HepG2 (cell line): Measurements from ENCODE around the gene SEPTIN12. TPM values are rescaled to one million over a fixed set of nuclear protein-coding genes. Genes with fewer than 3 reads are reported as not detected.

Experiments
- ATAC-seq: fragments of 200-7000 bp; cut with Tn5 transposase; 3 replicates; pipeline ENCODE4 v1.9.1; 2020; ENCODE audit warnings: mild to moderate bottlenecking, moderate library complexity
- BruUV-seq: library from RNA; stranded (reverse); fragments of 400-500 nt; replicated peaks from 2 replicates; lab custom pipeline; 2021; lab: Mats Ljungman, UMichigan
- CTCF ChIA-PET: fragments of 300-600 bp; formaldehyde crosslinking; extraction: SDS; loops from one replicate; lab custom pipeline; 2021; ENCODE audit warnings: low total read pairs, inconsistent platforms, low intra/inter-chr PET ratio; lab: Yijun Ruan, JAX
- POLR2A ChIA-PET: fragments of 350-600 bp; sonication (Branson Sonifier 250); formaldehyde crosslinking; loops from one replicate; lab custom pipeline; 2020; ENCODE audit warnings: antibody characterized with exemption, inconsistent platforms; lab: Yijun Ruan, JAX
- DNase-seq: peaks from one replicate; pipeline ENCODE4 v3.0.0-alpha.2; 2015; ENCODE audit warnings: low spot score
- FAIRE-seq: peaks from 3 replicates; lab custom pipeline; 2011; peaks lifted over from hg19 to GRCh38; lab: Jason Lieb, UNC
- H2AFZ ChIP-seq: one replicate; pipeline ENCODE4 v1.6.1; 2011; ENCODE audit warnings: low read length, inconsistent platforms
- H3K27ac ChIP-seq: fragments of 300-600 bp; 3 replicates; pipeline ENCODE4 v1.8.0; 2011; ENCODE audit warnings: mixed run types, mild to moderate bottlenecking, mixed read lengths, low read length, inconsistent platforms; ENCODE audit not compliant: insufficient read depth; ENCODE audit errors: extremely low read length
- H3K27me3 ChIP-seq, 2 experiments: fragments of 200-600 bp in 1 of 2; 2 replicates in 1 of 2; 3 replicates in 1 of 2; pipeline versions ENCODE4 v1.6.0 to v1.8.0; 2011; ENCODE audit warnings: low read length in 2 of 2, mild to moderate bottlenecking in 2 of 2, moderate library complexity in 2 of 2, inconsistent platforms in 1 of 2; ENCODE audit not compliant: insufficient read depth in 2 of 2, control insufficient read depth in 1 of 2
- H3K36me3 ChIP-seq, 2 experiments: fragments of 200-600 bp in 1 of 2; replicated peaks in 1 of 2; 2 replicates in 1 of 2; 3 replicates in 1 of 2; pipeline versions ENCODE4 v1.5.1 to v1.8.0; 2011; ENCODE audit warnings: low read length in 2 of 2, inconsistent platforms in 1 of 2; ENCODE audit not compliant: insufficient read depth in 2 of 2, control insufficient read depth in 1 of 2
- H3K4me1 ChIP-seq: 2 replicates; pipeline ENCODE4 v1.5.1; 2012; ENCODE audit warnings: low read length, inconsistent platforms; ENCODE audit not compliant: insufficient read depth
- H3K4me2 ChIP-seq: 2 replicates; pipeline ENCODE4 v1.6.0; 2011; ENCODE audit warnings: low read depth, low read length, inconsistent platforms
- H3K4me3 ChIP-seq, 3 experiments: fragments of 200-600 bp in 1 of 3; sonication (generic), shearing (Covaris generic) in 1 of 3; replicated peaks in 1 of 3; 2 replicates each; pipeline ENCODE4 v1.5.1; 2011 to 2016; ENCODE audit warnings: low read length in 3 of 3, inconsistent platforms in 2 of 3, low read depth in 2 of 3, mild to moderate bottlenecking in 2 of 3, control low read depth in 1 of 3, mixed read lengths in 1 of 3; ENCODE audit not compliant: insufficient read depth in 1 of 3
- H3K79me2 ChIP-seq: one replicate; pipeline ENCODE4 v1.6.1; 2011; ENCODE audit warnings: low read length, inconsistent platforms; ENCODE audit not compliant: insufficient read depth
- H3K9ac ChIP-seq: 2 replicates; pipeline ENCODE4 v1.6.0; 2011; ENCODE audit warnings: mild to moderate bottlenecking, low read depth, low read length, inconsistent platforms; ENCODE audit not compliant: insufficient read depth
- H3K9me3 ChIP-seq: 2 replicates; pipeline ENCODE4 v1.5.1; 2012; ENCODE audit warnings: mild to moderate bottlenecking, low read length
- H4K20me1 ChIP-seq: 2 replicates; pipeline ENCODE4 v1.6.0; 2011; ENCODE audit warnings: inconsistent platforms, mild to moderate bottlenecking, low read length, moderate library complexity; ENCODE audit not compliant: insufficient read depth
- AGO2 ChIP-seq: fragments of 200-400 bp; formaldehyde crosslinking; optimal IDR thresholded peaks from 2 replicates; pipeline ENCODE3; 2017; ENCODE audit warnings: mild to moderate bottlenecking, low read depth, low read length, moderate library complexity
- ATF6 ChIP-seq: sonication (generic); formaldehyde crosslinking; conservative IDR thresholded peaks from 2 replicates; pipeline ENCODE4 v1.4.0; 2020; ENCODE audit warnings: missing genetic modification reagents
- HIVEP1 ChIP-seq: sonication (generic); formaldehyde crosslinking; IDR thresholded peaks from 2 replicates; pipeline ENCODE4 v1.4.0; 2020; ENCODE audit warnings: mild to moderate bottlenecking, missing genetic modification reagents
- IKZF4 ChIP-seq: sonication (generic); formaldehyde crosslinking; IDR thresholded peaks from 2 replicates; pipeline ENCODE4 v1.5.1; 2020; ENCODE audit warnings: borderline replicate concordance, mild to moderate bottlenecking, low read depth, missing genetic modification reagents; ENCODE audit errors: not compliant biosample characterization
- IRF2 ChIP-seq: IDR thresholded peaks from 2 replicates; pipeline ENCODE4 v1.6.1; 2018; ENCODE audit warnings: missing genetic modification reagents, missing compliant biosample characterization
- NFIC ChIP-seq: IDR thresholded peaks from 2 replicates; pipeline ENCODE4 v1.6.1; 2012; ENCODE audit warnings: mild to moderate bottlenecking, low read length, inconsistent platforms
- NFKBIZ ChIP-seq: IDR thresholded peaks from 2 replicates; pipeline ENCODE4 v1.6.1; 2018; ENCODE audit warnings: missing genetic modification reagents, missing compliant biosample characterization
- NKX3-1 ChIP-seq: sonication (generic); formaldehyde crosslinking; IDR thresholded peaks from 2 replicates; pipeline ENCODE4 v1.5.0; 2020; ENCODE audit warnings: missing genetic modification reagents
- PAF1 ChIP-seq: IDR thresholded peaks from 2 replicates; pipeline ENCODE4 v1.6.1; 2016; ENCODE audit warnings: missing genetic modification reagents, missing compliant biosample characterization
- POLR2G ChIP-seq: fragments of 200-400 bp; formaldehyde crosslinking; IDR thresholded peaks from 2 replicates; pipeline ENCODE4 v1.6.1; 2018; ENCODE audit warnings: mild to moderate bottlenecking, low read depth, low read length, moderate library complexity
- SIN3A ChIP-seq: IDR thresholded peaks from 2 replicates; pipeline ENCODE4 v1.6.1; 2011; ENCODE audit warnings: low read depth, mild to moderate bottlenecking, control low read depth, low read length, borderline replicate concordance
- SP5 ChIP-seq: IDR thresholded peaks from 2 replicates; pipeline ENCODE4 v1.6.1; 2016; ENCODE audit warnings: low read depth, borderline replicate concordance
- ZFP36L2 ChIP-seq: sonication (generic); formaldehyde crosslinking; IDR thresholded peaks from 2 replicates; pipeline ENCODE4 v1.4.0; 2020; ENCODE audit warnings: missing genetic modification reagents
- ZNF629 ChIP-seq: sonication (generic); formaldehyde crosslinking; conservative IDR thresholded peaks from 2 replicates; pipeline ENCODE4 v1.5.0; 2020; ENCODE audit warnings: missing genetic modification reagents
- ZNF703 ChIP-seq: sonication (generic); formaldehyde crosslinking; IDR thresholded peaks from 2 replicates; pipeline ENCODE4 v1.5.1; 2020; ENCODE audit warnings: missing genetic modification reagents, mild to moderate bottlenecking, moderate library complexity, borderline replicate concordance
- ZNF724P ChIP-seq: sonication (generic); formaldehyde crosslinking; IDR thresholded peaks from 2 replicates; pipeline ENCODE4 v1.8.0; 2022; ENCODE audit warnings: missing genetic modification reagents, borderline replicate concordance
- WGBS: methylation state at CpG from one replicate; pipeline ENCODE4 v1.1.6; 2017; ENCODE audit warnings: low lambda C conversion rate; 5-methylcytosine and 5-hydroxymethylcytosine counted together
- in situ Hi-C: cut with HindIII; loops from 2 replicates; pipeline ENCODE4 v1.10.0; 2017; ENCODE audit warnings: low pct_unique_long_range_greater_than_20kb; ENCODE audit not compliant: extremely low pct_ligation_motif_present
- intact Hi-C: fragments of 100-400 bp; cut with micrococcal nuclease; formaldehyde crosslinking; loops from one replicate; pipeline ENCODE4 v1.10.0; 2022; ENCODE audit not compliant: unreplicated experiment
- polyA plus RNA-seq, 8 experiments: library from polyadenylated mRNA; depleted of rRNA in 3 of 8; stranded (reverse) in 7 of 8; unstranded in 1 of 8; fragments of >200 nt; fragmentation: Illumina TruSeq in 4 of 8; extraction: Trizol in 4 of 8; gene quantifications; 2 replicates each; pipeline versions ENCODE4 v1.2.1 to v1.2.3, GENCODE V29; 2011 to 2016; ENCODE audit warnings: low read depth in 4 of 8, missing spikeins in 1 of 8, mixed read lengths in 1 of 8; ENCODE audit not compliant: insufficient read depth in 1 of 8
- total RNA-seq, 5 experiments: library from RNA; depleted of rRNA; stranded (reverse); fragments of >200 nt; fragmentation: Illumina TruSeq; extraction: Trizol; gene quantifications; 2 replicates each; pipeline ENCODE4 v1.2.3, GENCODE V29; 2016; ENCODE audit warnings: low read depth in 1 of 5
- TF ChIP-seq, protein P1 (sequence below): sonication (generic); formaldehyde crosslinking; IDR thresholded peaks from 2 replicates; pipeline ENCODE4 v1.4.0; 2020; ENCODE audit warnings: mild to moderate bottlenecking, missing genetic modification reagents

The SEPTIN12 gene
- total and polyA plus RNA-seq, 2 of the 13 experiments (the other 11 are each of a cell fraction or from before 2014, with no cell fraction given), result 0.22 TPM; not detected in 1

GRCh38 chr16:4744555-4745273 lies 43.4 kb downstream of the SEPTIN12 start:
- BruUV-seq, result no TSS peak
- CTCF ChIA-PET, result no interaction called here
- no peak overlapping the region for H3K27ac ChIP-seq
- FAIRE-seq (no peak), DNase-seq (no peak), ATAC-seq (peak; percentile 13; the same call in 2 of the 3 replicates)
- H3K79me2 ChIP-seq, result no peaks in the 10 kb centered on the region
- H3K4me2 ChIP-seq, result no peak overlapping the region
- no peaks in the 10 kb centered on the region for H3K36me3 ChIP-seq
- no peak overlapping the region for H3K4me3 ChIP-seq
- H4K20me1 ChIP-seq, result no peaks in the 10 kb centered on the region
- no peaks in the 10 kb centered on the region for H3K27me3 ChIP-seq
- in situ Hi-C loops (no loop called here), intact Hi-C loops (no loop called here)
- H3K9me3 ChIP-seq, result no peaks in the 10 kb centered on the region
- POLR2A ChIA-PET, result no interaction called here
- H3K9ac ChIP-seq, result no peak overlapping the region
- peaks cover 14% of the 10 kb centered on the region for H3K4me1 ChIP-seq
- 56% methylated on average over 9 of the region's 13 CpGs for WGBS
- TF ChIP-seq HIVEP1, result 0 out of 2 replicates have a peak, but pooled peaks have one; percentile 39
- TF ChIP-seq SIN3A, result no peak
- TF ChIP-seq ZNF703 (CRISPR knock-in tag), result no peak
- TF ChIP-seq, protein P1, sequence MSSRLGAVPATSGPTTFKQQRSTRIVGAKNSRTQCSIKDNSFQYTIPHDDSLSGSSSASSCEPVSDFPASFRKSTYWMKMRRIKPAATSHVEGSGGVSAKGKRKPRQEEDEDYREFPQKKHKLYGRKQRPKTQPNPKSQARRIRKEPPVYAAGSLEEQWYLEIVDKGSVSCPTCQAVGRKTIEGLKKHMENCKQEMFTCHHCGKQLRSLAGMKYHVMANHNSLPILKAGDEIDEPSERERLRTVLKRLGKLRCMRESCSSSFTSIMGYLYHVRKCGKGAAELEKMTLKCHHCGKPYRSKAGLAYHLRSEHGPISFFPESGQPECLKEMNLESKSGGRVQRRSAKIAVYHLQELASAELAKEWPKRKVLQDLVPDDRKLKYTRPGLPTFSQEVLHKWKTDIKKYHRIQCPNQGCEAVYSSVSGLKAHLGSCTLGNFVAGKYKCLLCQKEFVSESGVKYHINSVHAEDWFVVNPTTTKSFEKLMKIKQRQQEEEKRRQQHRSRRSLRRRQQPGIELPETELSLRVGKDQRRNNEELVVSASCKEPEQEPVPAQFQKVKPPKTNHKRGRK (CRISPR knock-in tag), result no peak
- TF ChIP-seq PAF1, result no peak
- no peak for TF ChIP-seq IRF2 (CRISPR knock-in tag)
- no peak for TF ChIP-seq ZNF724P (CRISPR knock-in tag)
- TF ChIP-seq NKX3-1 (CRISPR knock-in tag), result no peak
- peak; percentile 58 for TF ChIP-seq AGO2
- no peak for TF ChIP-seq IKZF4
- TF ChIP-seq SP5, result no peak
- no peak for TF ChIP-seq ATF6 (CRISPR knock-in tag)
- no peak for TF ChIP-seq NFKBIZ
- no peak for TF ChIP-seq NFIC
- TF ChIP-seq ZFP36L2 (CRISPR knock-in tag), result no peak
- 0 out of 2 replicates have a peak, but pooled peaks have one; percentile 31 for TF ChIP-seq POLR2G
- TF ChIP-seq ZNF629 (CRISPR knock-in tag), result peak; percentile 71
- H2AFZ ChIP-seq, result no peak overlapping the region
